GM19455 (cell line): ENCODE measurements around the gene AOC2.
"Not testable (repeated sequence)": the region's sequence is repeated elsewhere in the genome, so short reads cannot be mapped to it uniquely, and the experiment has no call there.

ENCODE experiments used
- ATAC-seq: cut with Tn5 transposase; IDR thresholded peaks from one replicate; pipeline ENCODE4 v1.9.1; 2021; ENCODE audit not compliant: unreplicated experiment

AOC2 gene

GRCh38 chr17:42830971-42831370, 13.4 kb upstream of the AOC2 start:
- ATAC-seq: no peak

DNA sequence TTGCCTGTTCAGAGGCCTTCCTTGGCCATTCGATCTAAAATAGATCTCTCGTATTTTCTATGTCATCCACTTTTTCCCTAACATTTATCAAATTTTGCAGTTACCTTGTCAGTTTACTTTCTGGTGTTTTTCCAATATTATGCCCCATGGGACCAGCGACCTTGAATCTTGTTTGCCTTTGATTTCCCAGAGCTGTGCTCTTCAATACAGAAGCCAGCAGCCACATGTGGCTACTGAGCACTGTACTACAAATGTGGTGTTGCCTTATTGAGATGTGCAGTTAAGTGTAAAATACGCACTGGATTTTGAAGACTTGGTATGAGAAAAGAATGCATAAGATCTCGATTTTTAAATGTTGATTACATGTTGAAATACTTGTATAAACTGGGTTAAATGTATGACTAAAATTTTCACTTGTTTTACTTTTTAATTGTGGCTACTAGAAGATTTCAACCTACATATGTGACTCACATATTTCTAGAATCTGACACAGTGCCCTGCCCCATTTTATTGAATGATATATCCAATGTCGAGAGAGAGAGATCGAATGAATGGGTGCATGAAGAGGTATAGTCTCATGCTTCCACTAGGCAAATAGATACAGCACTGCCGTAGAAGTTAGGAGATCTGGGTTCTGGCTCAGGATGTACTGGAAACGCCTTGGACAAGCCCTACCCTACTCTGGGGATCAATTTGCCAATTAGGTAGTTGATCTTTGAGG, 12.0 kb upstream of the AOC2 start:
- ATAC-seq: peak; percentile 22

DNA sequence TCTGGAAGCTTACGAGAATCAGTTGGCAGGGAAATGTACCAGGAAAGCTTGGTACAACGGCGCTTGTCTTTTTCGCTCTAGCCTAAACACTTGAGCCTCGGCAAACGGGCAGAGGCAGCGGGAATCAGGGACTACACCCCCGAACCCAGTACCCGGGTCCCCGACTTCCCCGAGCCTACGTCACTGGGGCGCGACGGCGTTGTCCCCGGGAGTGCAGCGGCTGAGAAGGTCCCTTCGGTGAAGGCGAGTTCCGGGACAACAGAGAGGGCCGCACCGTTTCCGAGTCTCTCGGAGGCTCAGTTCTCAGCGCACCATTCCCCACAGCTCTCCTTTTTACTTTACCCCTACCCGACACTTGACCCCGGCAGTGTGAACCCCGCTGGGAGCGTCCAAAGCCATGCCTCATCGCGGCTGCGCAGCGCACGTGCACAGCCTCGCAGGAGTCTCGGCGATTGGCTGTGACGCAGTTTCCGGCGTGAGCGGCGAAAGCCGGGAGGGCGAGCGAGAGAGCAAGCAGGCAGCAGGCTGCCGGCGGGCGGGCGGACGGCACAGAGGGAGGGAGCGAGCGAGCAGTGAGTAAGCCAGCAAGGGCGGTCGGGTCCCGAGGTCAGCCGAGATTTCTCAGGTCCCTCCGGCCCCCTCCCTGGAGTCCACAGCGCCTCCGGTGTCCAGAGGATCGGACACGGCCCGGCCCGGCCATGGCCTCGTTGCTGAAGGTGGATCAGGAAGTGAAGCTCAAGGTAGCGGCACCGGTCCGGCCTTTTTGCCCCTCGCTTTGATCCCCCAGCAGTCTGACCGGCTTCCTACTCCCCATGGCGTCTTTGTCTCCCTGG, 11.2 kb upstream of the AOC2 start, which contains the start of gene PSME3:
TSS of gene PSME3 (plus strand) at position 464 of the 833 bp plus-strand sequence. CDS start at position 699, 235 bp downstream.
- ATAC-seq: peak; percentile 81

DNA sequence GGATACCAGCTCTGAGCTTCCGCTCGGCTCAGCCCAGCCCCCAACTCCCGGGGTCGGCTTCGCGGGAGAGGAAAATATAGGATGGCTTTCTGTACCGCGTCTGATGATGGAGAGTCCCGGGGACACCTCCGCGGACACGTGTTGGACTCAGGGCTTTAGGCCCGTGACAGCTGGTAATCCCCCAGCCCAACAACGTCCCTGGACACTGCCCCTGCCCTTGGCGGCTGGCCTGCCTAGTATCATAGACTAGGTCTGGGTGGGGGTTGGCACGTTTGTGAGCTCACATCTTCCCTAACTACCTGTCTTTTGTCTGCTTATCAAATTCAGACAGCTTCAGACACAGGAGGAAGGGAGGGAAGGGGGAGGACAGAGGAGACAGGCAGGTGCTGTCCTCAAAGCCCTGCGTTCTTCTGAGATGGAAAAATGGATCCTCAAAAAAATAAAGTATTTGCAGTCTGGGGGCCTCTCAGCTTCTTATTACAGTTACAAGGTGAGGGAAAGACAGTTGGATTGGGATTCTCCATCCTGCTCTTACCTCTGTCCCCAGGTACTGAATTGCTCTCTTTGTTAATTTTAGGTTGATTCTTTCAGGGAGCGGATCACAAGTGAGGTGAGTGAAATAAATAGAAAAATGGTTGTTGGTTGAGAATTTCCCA, 10.5 kb upstream of the AOC2 start:
- ATAC-seq: no peak

GRCh38 chr17:42835732-42836131, 8.6 kb upstream of the AOC2 start:
- no peak for ATAC-seq

DNA sequence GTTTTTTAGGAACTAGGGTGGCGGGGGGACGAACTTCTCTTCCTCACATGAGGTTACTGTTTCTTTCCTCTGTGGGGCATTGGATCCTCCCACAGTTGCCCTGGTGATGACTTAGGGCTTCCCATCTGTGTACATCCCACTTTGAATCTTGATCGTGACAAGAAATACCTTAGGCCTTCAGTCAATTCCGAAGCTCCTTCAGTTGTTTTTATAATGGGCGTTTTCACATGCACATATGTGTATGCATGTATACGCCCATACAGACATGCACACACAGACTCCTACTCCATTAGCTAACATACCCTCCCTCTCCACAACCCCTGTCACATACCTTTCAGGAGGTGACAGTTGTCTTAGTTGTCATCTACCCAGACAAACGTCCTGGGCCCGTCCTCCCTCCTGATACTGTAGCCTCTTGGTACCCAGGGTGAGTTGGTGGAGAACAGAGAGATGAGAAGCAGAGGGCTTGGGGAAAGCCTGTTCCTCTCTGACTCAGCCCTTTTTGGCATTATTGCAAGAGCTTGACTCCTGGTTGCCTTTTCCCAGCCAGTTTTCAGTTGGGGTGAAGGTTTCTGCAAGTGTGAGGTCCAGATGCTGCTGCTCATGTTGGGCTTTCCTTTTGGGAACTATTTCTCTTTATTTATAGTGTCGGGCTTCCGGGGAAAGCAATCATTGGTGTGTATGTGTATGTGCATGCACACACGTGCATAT, 2.2 kb upstream of the AOC2 start:
- ATAC-seq: no peak

DNA sequence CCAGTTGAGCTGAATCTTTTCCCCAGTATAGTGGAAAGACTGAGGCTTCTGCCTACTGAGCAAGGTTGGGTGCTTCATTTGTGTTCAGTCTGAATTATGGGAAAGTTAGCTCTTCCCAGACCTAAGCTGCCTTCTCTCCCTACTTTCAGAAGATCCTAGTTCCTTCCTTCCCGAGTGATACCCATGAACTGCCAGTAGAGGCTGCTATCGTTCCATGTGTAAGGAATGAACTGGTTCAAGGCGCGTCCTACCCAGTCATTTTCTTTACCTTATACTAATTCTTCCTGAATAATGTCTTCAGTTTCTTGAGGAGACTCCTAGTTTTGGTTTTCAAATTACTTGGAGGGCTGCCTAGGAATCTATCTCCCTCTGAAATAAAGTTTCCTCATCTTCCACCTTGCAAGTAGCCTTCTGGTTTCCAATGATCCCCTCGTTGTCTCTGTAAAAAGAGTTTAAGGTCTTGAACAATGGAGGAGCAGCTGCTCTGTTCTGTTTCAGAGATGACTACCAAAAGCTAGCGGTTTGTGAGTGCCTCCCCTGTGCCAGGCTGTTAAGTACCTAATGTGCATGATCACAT, 934 bp upstream of the AOC2 start:
- ATAC-seq: no peak

- no peak for ATAC-seq
Measured at GRCh38 chr17:42844761-42845555, 578 bp downstream of the AOC2 start.

GRCh38 chr17:42845556-42845917, 1.2 kb downstream of the AOC2 start:
- ATAC-seq: no peak

GRCh38 chr17:42845918-42846593, 1.7 kb downstream of the AOC2 start:
- no peak for ATAC-seq

DNA sequence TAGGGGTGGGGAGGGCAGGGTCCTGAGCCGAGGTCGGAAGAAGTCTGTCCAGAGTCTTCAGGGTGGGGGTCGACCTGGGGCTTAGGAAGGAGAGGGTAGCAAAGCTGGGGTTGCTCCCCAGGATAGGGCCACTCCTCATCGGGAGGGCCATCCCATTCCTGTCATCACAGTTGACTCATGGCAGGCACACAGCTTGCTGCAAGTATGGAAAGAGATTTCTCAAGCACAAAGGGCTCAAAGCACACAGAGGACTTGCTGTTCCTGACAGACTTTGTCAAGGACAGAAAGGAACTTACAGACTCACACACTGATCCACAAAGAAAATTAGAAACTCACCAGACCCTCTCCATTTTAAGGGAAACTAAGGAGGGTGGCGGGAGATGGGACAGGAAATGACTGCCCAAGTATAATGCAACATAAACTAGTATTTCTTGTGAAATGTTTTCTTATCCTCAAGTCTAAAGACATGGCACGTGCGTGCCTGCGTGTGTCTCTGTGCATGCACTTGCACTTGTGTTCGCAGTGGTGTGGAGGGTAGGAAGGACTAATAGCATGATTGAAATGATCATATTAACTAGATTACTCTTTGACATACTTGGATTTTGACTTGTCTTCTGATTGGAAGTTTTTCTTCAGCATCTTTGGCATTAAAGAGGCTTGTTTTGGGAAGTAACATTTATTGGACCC, 2.4 kb downstream of the AOC2 start:
- no peak for ATAC-seq

DNA sequence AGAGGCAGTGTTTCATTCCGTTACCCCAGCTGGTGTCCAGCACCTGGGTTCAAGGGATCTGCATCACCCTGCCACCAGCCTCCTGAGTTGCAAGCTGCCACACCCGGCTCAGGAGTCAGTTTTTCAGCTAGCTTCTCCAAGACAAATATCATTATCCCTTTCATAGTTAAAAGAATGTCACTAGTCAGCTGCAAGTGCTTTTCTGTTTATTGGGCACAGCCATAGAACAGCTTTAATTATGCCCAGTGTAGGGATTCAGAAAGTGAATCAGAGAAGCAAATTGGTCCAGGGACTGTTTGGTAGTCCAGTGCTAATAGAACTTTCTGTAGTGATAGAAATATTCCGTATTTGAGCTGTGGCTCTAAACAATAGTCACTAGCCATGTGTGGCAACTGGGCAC, 3.7 kb downstream of the AOC2 start:
- ATAC-seq: no peak

GRCh38 chr17:42849031-42849430, 4.7 kb downstream of the AOC2 start:
- ATAC-seq: no peak

DNA sequence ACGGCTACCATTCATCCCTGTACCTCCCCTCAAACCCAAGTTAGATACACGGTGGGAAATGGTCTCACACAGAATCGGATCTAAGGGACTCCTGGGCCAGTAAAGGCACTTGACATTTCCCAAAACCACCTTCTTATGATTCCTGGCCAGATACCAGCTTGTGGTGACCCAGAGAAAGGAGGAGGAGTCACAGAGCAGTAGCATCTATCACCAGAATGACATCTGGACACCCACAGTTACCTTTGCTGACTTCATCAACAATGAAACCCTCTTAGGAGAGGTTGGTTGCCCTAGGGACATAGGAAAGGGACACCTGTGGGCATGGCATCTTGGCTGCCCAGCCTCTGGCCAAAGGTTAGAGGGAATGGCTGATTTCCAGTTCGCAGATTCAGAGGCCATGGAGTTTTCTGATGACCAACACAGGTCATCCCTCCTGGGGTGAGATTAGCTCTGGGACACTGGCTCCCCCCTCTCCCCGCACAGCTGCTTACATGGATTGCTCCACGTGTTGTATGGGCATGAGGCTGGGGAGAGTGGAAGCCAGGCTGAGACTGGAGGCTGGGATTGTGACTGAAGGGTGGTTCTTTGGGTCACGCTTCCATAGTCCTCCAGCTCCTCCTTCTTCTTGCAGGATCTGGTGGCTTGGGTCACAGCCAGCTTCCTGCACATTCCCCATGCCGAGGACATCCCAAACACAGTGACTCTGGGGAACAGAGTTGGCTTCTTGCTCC, 5.2 kb downstream of the AOC2 start:
- ATAC-seq: no peak

- ATAC-seq: no peak
Measured at GRCh38 chr17:42850954-42851353, 6.6 kb downstream of the AOC2 start, which contains the start of gene AOC3. Gene AOC3, plus strand, starts transcription at chr17:42851199. Its CDS starts 145 bp downstream, at chr17:42851344.

GRCh38 chr17:42851371-42852240, 7.2 kb downstream of the AOC2 start:
- ATAC-seq: not testable (repeated sequence)

DNA sequence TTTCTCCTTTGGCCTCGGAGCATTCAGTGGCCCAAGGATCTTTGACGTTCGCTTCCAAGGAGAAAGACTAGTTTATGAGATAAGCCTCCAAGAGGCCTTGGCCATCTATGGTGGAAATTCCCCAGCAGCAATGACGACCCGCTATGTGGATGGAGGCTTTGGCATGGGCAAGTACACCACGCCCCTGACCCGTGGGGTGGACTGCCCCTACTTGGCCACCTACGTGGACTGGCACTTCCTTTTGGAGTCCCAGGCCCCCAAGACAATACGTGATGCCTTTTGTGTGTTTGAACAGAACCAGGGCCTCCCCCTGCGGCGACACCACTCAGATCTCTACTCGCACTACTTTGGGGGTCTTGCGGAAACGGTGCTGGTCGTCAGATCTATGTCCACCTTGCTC, 8.0 kb downstream of the AOC2 start:
- no peak for ATAC-seq
